Left kidney (tissue), 8 donors: ENCODE measurements around the gene SEMA6D. TPM values are rescaled to one million over a fixed set of nuclear protein-coding genes. Genes with fewer than 3 reads are reported as not detected.

ENCODE experiments used
- DNase-seq: peaks from one replicate; pipeline ENCODE4 v3.0.0-alpha.2; 2013
- long read RNA-seq, 8 donors: transcript quantifications; one replicate each; lab custom pipeline, GENCODE V29; 2026
- polyA plus RNA-seq: library from polyadenylated mRNA; unstranded; fragments of 120-200 nt; gene quantifications from one replicate; pipeline ENCODE4 v1.2.1, GENCODE V29; 2013; ENCODE audit not compliant: insufficient read length

SEMA6D gene
- polyA plus RNA-seq, result 41.4 TPM
- long read RNA-seq, donor 1, full-length matches to known transcripts, result 3 of 20 reads
- long read RNA-seq, donor 1, partial matches to known transcripts, result 17 of 20 reads
- long read RNA-seq, donor 1, other reads (novel, unspliced or antisense), result 0 of 20 reads
- long read RNA-seq, donor 2, partial matches to known transcripts, result 0 of 1 reads
- long read RNA-seq, donor 2, other reads (novel, unspliced or antisense), result 0 of 1 reads
- long read RNA-seq, donor 3, partial matches to known transcripts, result 5 of 6 reads
- long read RNA-seq, donor 3, other reads (novel, unspliced or antisense), result 0 of 6 reads
- long read RNA-seq, donor 4, result 0 reads
- long read RNA-seq, donor 5, full-length matches to known transcripts, result 1 of 6 reads
- long read RNA-seq, donor 5, partial matches to known transcripts, result 5 of 6 reads
- long read RNA-seq, donor 5, other reads (novel, unspliced or antisense), result 0 of 6 reads
- long read RNA-seq, donor 6, full-length matches to known transcripts, result 4 of 4 reads
- long read RNA-seq, donor 6, partial matches to known transcripts, result 0 of 4 reads
- long read RNA-seq, donor 6, other reads (novel, unspliced or antisense), result 0 of 4 reads
- long read RNA-seq, donor 7, full-length matches to known transcripts, result 1 of 8 reads
- long read RNA-seq, donor 7, partial matches to known transcripts, result 7 of 8 reads
- long read RNA-seq, donor 7, other reads (novel, unspliced or antisense), result 0 of 8 reads
- long read RNA-seq, donor 8, partial matches to known transcripts, result 25 of 25 reads
- long read RNA-seq, donor 8, other reads (novel, unspliced or antisense), result 0 of 25 reads

GRCh38 chr15:47717036-47717612, at the start of gene SEMA6D:
TSS of gene SEMA6D (plus strand) at chr15:47717505. CDS start at chr15:47759799, 42,294 bp downstream.
- DNase-seq, result peak; percentile 82

- no peak for DNase-seq
These were observed 48.1 kb upstream of the SEMA6D start for GRCh38 chr15:47669221-47669620.

GRCh38 chr15:47670365-47670764, 46.9 kb upstream of the SEMA6D start:
- no peak for DNase-seq

- DNase-seq, result peak; percentile 20
These were observed 44.0 kb upstream of the SEMA6D start for GRCh38 chr15:47673232-47673761.

GRCh38 chr15:47674586-47675232, 42.6 kb upstream of the SEMA6D start:
- no peak for DNase-seq

GRCh38 chr15:47675735-47676134, 41.6 kb upstream of the SEMA6D start:
- DNase-seq, result no peak

- no peak for DNase-seq
These were observed 39.3 kb upstream of the SEMA6D start for GRCh38 chr15:47678040-47678439.

GRCh38 chr15:47682661-47683060, 34.6 kb upstream of the SEMA6D start:
- no peak for DNase-seq

GRCh38 chr15:47685141-47685870, 32.0 kb upstream of the SEMA6D start:
- no peak for DNase-seq

- no peak for DNase-seq
These were observed 28.7 kb upstream of the SEMA6D start for GRCh38 chr15:47688573-47689086.

GRCh38 chr15:47689660-47690059, 27.6 kb upstream of the SEMA6D start:
- DNase-seq, result no peak

GRCh38 chr15:47691882-47692281, 25.4 kb upstream of the SEMA6D start:
- DNase-seq, result no peak

GRCh38 chr15:47696351-47696750, 21.0 kb upstream of the SEMA6D start:
- DNase-seq, result no peak

GRCh38 chr15:47705281-47705997, 11.9 kb upstream of the SEMA6D start:
- no peak for DNase-seq

GRCh38 chr15:47707391-47707790, 9.9 kb upstream of the SEMA6D start:
- DNase-seq, result no peak

GRCh38 chr15:47708161-47708980, 8.9 kb upstream of the SEMA6D start:
- DNase-seq, result no peak

- no peak for DNase-seq
These were observed 5.7 kb upstream of the SEMA6D start for GRCh38 chr15:47711655-47712054.

- no peak for DNase-seq
These were observed 1.9 kb upstream of the SEMA6D start for GRCh38 chr15:47715402-47715801.

GRCh38 chr15:47715856-47716445, 1.4 kb upstream of the SEMA6D start:
- no peak for DNase-seq
